Pancreas (tissue), 10 donors: ENCODE results near the gene PPM1A. TPM values are rescaled to one million over a fixed set of nuclear protein-coding genes. Genes with fewer than 3 reads are reported as not detected.
"Not testable (repeated sequence)": the region's sequence is repeated elsewhere in the genome, so short reads cannot be mapped to it uniquely, and the experiment has no call there.

ENCODE experiments used
- ATAC-seq, 4 donors: fragments of 200-7000 bp; cut with Tn5 transposase; one replicate each; pipeline versions ENCODE4 v1.8.0 to v1.9.1; 2020; ENCODE audit warnings: mild to moderate bottlenecking in 4 of 4, moderate library complexity in 4 of 4
- DNase-seq, 6 donors: peaks; one replicate each; pipeline ENCODE4 v3.0.0-alpha.2; 2020
- FAIRE-seq: peaks from 2 replicates; lab custom pipeline; 2012; peaks lifted over from hg19 to GRCh38; lab: Jason Lieb, UNC
- H3K27ac ChIP-seq, 4 donors: fragments of 200-600 bp; sonication (generic); 1 replicate in 3 of 4; 2 replicates in 1 of 4; pipeline versions ENCODE4 v1.5.0 to v1.8.0; 2020
- H3K27me3 ChIP-seq, 4 donors: fragments of 200-600 bp; one replicate each; pipeline ENCODE4 v1.8.0; 2021
- H3K36me3 ChIP-seq, 3 donors: fragments of 200-600 bp; sonication (generic) in 1 of 3; one replicate each; pipeline versions ENCODE4 v1.5.0 to v1.8.0; 2020 to 2021
- H3K4me1 ChIP-seq, 3 donors: fragments of 200-600 bp; one replicate each; pipeline ENCODE4 v1.8.0; 2021
- H3K4me3 ChIP-seq, 4 donors: fragments of 200-600 bp; sonication (generic) in 2 of 4; one replicate each; pipeline versions ENCODE4 v1.5.0 to v1.8.0; 2020 to 2021
- H3K9me3 ChIP-seq, 4 donors: fragments of 200-600 bp; one replicate each; pipeline ENCODE4 v1.8.0; 2021
- CTCF ChIP-seq, 4 donors: fragments of 200-600 bp; sonication (generic) in 3 of 4; IDR thresholded peaks; one replicate each; pipeline versions ENCODE4 v1.5.0 to v1.8.0; 2021; ENCODE audit warnings: antibody characterized with exemption in 4 of 4
- WGBS, 2 donors: extraction: QIAGEN DNeasy Blood & Tissue Kit; methylation state at CpG; one replicate each; pipeline ENCODE4 v1.1.7; 2013; 5-methylcytosine and 5-hydroxymethylcytosine counted together
- intact Hi-C, 3 donors: fragments of 100-400 bp; cut with DNase I; formaldehyde crosslinking; loops; one replicate each; pipeline versions ENCODE4 v1.11.1 to v1.14.2; 2022
- polyA plus RNA-seq, 2 donors: library from polyadenylated mRNA; stranded (reverse); fragments of 200-250 nt; gene quantifications; one replicate each; pipeline ENCODE4 v1.2.3, GENCODE V29; 2013
- total RNA-seq, 6 donors: library from RNA; stranded (reverse); fragmentation: NEBNext Ultra II Directional in 4 of 6; extraction: Animal tissue kit (Norgen Biotek cat#: 25700) in 4 of 6; gene quantifications; one replicate each; pipeline versions ENCODE4 v1.2.1 to v1.2.4, GENCODE V29; 2021 to 2023
- donor health status: healthy with polysubstance abuse.
- donor health status: DM: no; HTN: no; CAD: no; lungs with moderate emphysema.
- donor health status: DM: no; HTN: no; CAD: no.
- donor health status: control.
- donor health status: control.
- donor health status: Bipolar disorder and iron deficiency.
- donor health status: DM: yes; HTN: yes; CAD: no.
- donor health status: DM: no; HTN: no; CAD: no.
- donor health status: DM: no; HTN: no; CAD: no.
- donor health status: DM: yes; HTN: yes; CAD: no.

PPM1A gene
- total and polyA plus RNA-seq, 8 donors, result 10.0 to 32.3 (median 23.7) TPM

GRCh38 chr14:60315196-60315990, 66.4 kb downstream of the PPM1A start:
- H3K36me3 ChIP-seq, result no peaks in the 10 kb centered on the region
- FAIRE-seq (no peak), ATAC-seq (no peak), DNase-seq (no peak)
- no peaks in the 10 kb centered on the region for H3K9me3 ChIP-seq
- H3K4me3 ChIP-seq, result no peak overlapping the region
- no peak overlapping the region for H3K27ac ChIP-seq
- no peaks in the 10 kb centered on the region for H3K27me3 ChIP-seq
- intact Hi-C loops, result no loop called here
- no peaks in the 10 kb centered on the region for H3K4me1 ChIP-seq
- 74 to 77% methylated on average over 8 of the region's 8 CpGs for WGBS, 2 donors
- no peak for TF ChIP-seq CTCF (IDR thresholded peaks at IDR 0.05)

GRCh38 chr14:60317609-60318008, 68.6 kb downstream of the PPM1A start:
- 59 to 68% methylated on average over 4 of the region's 4 CpGs for WGBS, 2 donors
- no peak overlapping the region for H3K27ac ChIP-seq
- no peak overlapping the region for H3K4me3 ChIP-seq
- TF ChIP-seq CTCF (IDR thresholded peaks at IDR 0.05), result no peak
- DNase-seq (no peak), ATAC-seq (no peak), FAIRE-seq (no peak)
- H3K27me3 ChIP-seq, result no peaks in the 10 kb centered on the region
- no peaks in the 10 kb centered on the region for H3K9me3 ChIP-seq
- no peaks in the 10 kb centered on the region for H3K4me1 ChIP-seq
- intact Hi-C loops, result no loop called here
- no peaks in the 10 kb centered on the region for H3K36me3 ChIP-seq

- ATAC-seq, H3K9me3 ChIP-seq, intact Hi-C loops, H3K4me1 ChIP-seq, DNase-seq, H3K27ac ChIP-seq, H3K4me3 ChIP-seq, H3K36me3 ChIP-seq, FAIRE-seq, H3K27me3 ChIP-seq: not testable (repeated sequence)
- WGBS, 2 donors, result 85 to 94% methylated on average over 3 of the region's 3 CpGs
Observed at GRCh38 chr14:60320860-60321259, 71.8 kb downstream of the PPM1A start.

GRCh38 chr14:60323199-60323896, 74.3 kb downstream of the PPM1A start:
- no peak overlapping the region for H3K4me3 ChIP-seq
- ATAC-seq (no peak), FAIRE-seq (no peak), DNase-seq (no peak)
- whole genome bisulfite sequencing, 2 donors, result 80 to 91% methylated on average over 14 of the region's 14 CpGs
- TF ChIP-seq CTCF (IDR thresholded peaks at IDR 0.05), result no peak
- H3K4me1 ChIP-seq, result no peaks in the 10 kb centered on the region
- H3K9me3 ChIP-seq, result no peaks in the 10 kb centered on the region
- no peaks in the 10 kb centered on the region for H3K36me3 ChIP-seq
- no peaks in the 10 kb centered on the region for H3K27me3 ChIP-seq
- no peak overlapping the region for H3K27ac ChIP-seq
- intact Hi-C loops, result no loop called here

GRCh38 chr14:60324837-60325236, 75.8 kb downstream of the PPM1A start:
- no peaks in the 10 kb centered on the region for H3K27me3 ChIP-seq

More at GRCh38 chr14:60324837-60325236, 75.8 kb downstream of the PPM1A start:
- Histone ChIP-seq H3K4me1 (no peaks in the 10 kb centered on the region), H3K36me3 (no peaks in the 10 kb centered on the region), H3K27ac (no peak overlapping the region), H3K9me3 (no peaks in the 10 kb centered on the region), H3K4me3 (no peak overlapping the region)
- intact Hi-C loops, result no loop called here
- no peak for TF ChIP-seq CTCF (IDR thresholded peaks at IDR 0.05)
- WGBS, 2 donors, result 95% methylated on average over 2 of the region's 2 CpGs
- FAIRE-seq (no peak), ATAC-seq (no peak), DNase-seq (no peak)
